Peyer's patch (tissue), 4 donors: ENCODE data around the gene ADGRB3.

Experiments
- CTCF ChIP-seq, 6 experiments: fragments of 450-650 bp in 4 of 6; fragments of 200-600 bp in 2 of 6; sonication (generic) in 1 of 6; IDR thresholded peaks; one replicate each; pipeline ENCODE4 v1.5.1; 2017 to 2019; ENCODE audit warnings: antibody characterized with exemption in 6 of 6, mild to moderate bottlenecking in 3 of 6, moderate library complexity in 1 of 6
- POLR2A ChIP-seq, 2 donors: fragments of 450-650 bp; IDR thresholded peaks; one replicate each; pipeline ENCODE4 v1.5.1; 2017; ENCODE audit warnings: antibody characterized with exemption in 2 of 2, mild to moderate bottlenecking in 2 of 2, moderate library complexity in 2 of 2

GRCh38 chr6:69180361-69181067 is 545.4 kb downstream of the ADGRB3 start:
- TF ChIP-seq CTCF (IDR thresholded peaks at IDR 0.05), result no peak
- no peak for TF ChIP-seq POLR2A (IDR thresholded peaks at IDR 0.05)
